OCI-LY1 (cell line): Measurements from ENCODE around the gene ATAD3A.
"Not testable (repeated sequence)": the region's sequence is repeated elsewhere in the genome, so short reads cannot be mapped to it uniquely, and the experiment has no call there.

Experiments used
- H2AFZ ChIP-seq: fragments of 200-600 bp; sonication (generic), shearing (Covaris generic); 2 replicates; pipeline ENCODE4 v1.6.0; 2014; ENCODE audit warnings: antibody characterized with exemption, mild to moderate bottlenecking, low read length
- H3F3A ChIP-seq: fragments of 200-600 bp; sonication (generic), shearing (Covaris generic); 2 replicates; pipeline ENCODE4 v1.6.0; 2014; ENCODE audit warnings: mild to moderate bottlenecking, antibody characterized with exemption, low read length, moderate library complexity; ENCODE audit not compliant: insufficient read depth
- H3K27ac ChIP-seq: fragments of 200-600 bp; sonication (generic); 2 replicates; pipeline ENCODE4 v1.5.1; 2014; ENCODE audit warnings: low read length, mixed run types, mild to moderate bottlenecking, low read depth; ENCODE audit not compliant: poor library complexity, severe bottlenecking
- H3K27me3 ChIP-seq: fragments of 200-600 bp; sonication (generic); 2 replicates; pipeline ENCODE4 v1.6.0; 2014; ENCODE audit warnings: antibody characterized with exemption, mild to moderate bottlenecking, low read length, moderate library complexity; ENCODE audit not compliant: insufficient read depth
- H3K36me3 ChIP-seq: fragments of 200-600 bp; sonication (generic); 2 replicates; pipeline ENCODE4 v1.6.1; 2014; ENCODE audit warnings: mild to moderate bottlenecking, antibody characterized with exemption, low read length, moderate library complexity, mixed read lengths; ENCODE audit not compliant: insufficient read depth
- H3K4me1 ChIP-seq: fragments of 200-600 bp; sonication (generic); 2 replicates; pipeline ENCODE4 v1.5.1; 2014; ENCODE audit warnings: mild to moderate bottlenecking, low read length, moderate library complexity; ENCODE audit not compliant: insufficient read depth, severe bottlenecking
- H3K4me2 ChIP-seq: fragments of 200-600 bp; sonication (generic), shearing (Covaris generic); 2 replicates; pipeline ENCODE4 v1.6.1; 2014; ENCODE audit warnings: low read length
- H3K4me3 ChIP-seq: fragments of 200-600 bp; sonication (generic); 2 replicates; pipeline ENCODE4 v1.5.1; 2014; ENCODE audit warnings: low read length, low read depth, mild to moderate bottlenecking, mixed read lengths; ENCODE audit not compliant: poor library complexity, severe bottlenecking
- H3K79me2 ChIP-seq: fragments of 200-600 bp; shearing (Covaris generic); 2 replicates; pipeline ENCODE4 v1.6.1; 2016; ENCODE audit warnings: mixed run types, low read length, mixed read lengths; ENCODE audit not compliant: insufficient read depth
- H3K9ac ChIP-seq: fragments of 200-600 bp; sonication (generic), shearing (Covaris generic); 2 replicates; pipeline ENCODE4 v1.6.1; 2014; ENCODE audit warnings: mild to moderate bottlenecking, low read length, mixed read lengths
- H3K9me2 ChIP-seq: fragments of 200-600 bp; sonication (generic), shearing (Covaris generic); 2 replicates; pipeline ENCODE4 v1.6.1; 2014; ENCODE audit warnings: low read depth, mild to moderate bottlenecking, low read length, mixed read lengths
- H3K9me3 ChIP-seq: fragments of 200-600 bp; shearing (Covaris generic); 2 replicates; pipeline ENCODE4 v1.6.1; 2014; ENCODE audit warnings: low read length, mixed read lengths
- H4K20me1 ChIP-seq: fragments of 200-600 bp; sonication (generic), shearing (Covaris generic); 2 replicates; pipeline ENCODE4 v1.6.0; 2016; ENCODE audit warnings: mild to moderate bottlenecking, low read length; ENCODE audit not compliant: insufficient read depth
- EZH2 ChIP-seq: fragments of 200-600 bp; sonication (generic), shearing (Covaris generic); IDR thresholded peaks from 2 replicates; pipeline ENCODE4 v1.8.0; 2017; ENCODE audit warnings: borderline replicate concordance, mixed run types, mild to moderate bottlenecking, antibody characterized with exemption, low read length, moderate library complexity, mixed read lengths
- TF ChIP-seq, protein P1 (sequence below): fragments of 200-600 bp; sonication (generic), shearing (Covaris generic); IDR thresholded peaks from 2 replicates; pipeline ENCODE4 v1.5.1; 2017; ENCODE audit warnings: mild to moderate bottlenecking, antibody characterized with exemption, low read length, moderate library complexity, mixed read lengths

Gene ATAD3A

DNA sequence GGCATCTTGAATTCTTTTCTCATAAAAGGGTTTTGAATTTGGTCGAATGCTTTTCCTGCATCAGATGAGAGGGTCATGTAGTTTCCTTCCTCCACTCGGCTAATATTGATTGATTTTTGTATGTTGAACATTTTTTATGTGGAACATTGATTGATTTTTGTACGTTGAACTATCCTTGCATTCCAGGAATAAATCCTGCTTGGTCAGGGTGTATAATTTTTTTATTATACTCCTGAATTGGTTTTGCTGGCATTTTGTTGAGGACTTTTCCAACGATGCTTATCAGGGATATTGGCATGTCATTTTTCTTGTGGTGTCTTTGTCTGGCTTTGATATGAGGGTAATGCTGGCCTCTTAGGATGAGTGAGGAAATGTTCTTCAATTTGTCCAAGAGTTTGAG lies 20.0 kb downstream of the ATAD3A start:
- TF ChIP-seq, protein P1, sequence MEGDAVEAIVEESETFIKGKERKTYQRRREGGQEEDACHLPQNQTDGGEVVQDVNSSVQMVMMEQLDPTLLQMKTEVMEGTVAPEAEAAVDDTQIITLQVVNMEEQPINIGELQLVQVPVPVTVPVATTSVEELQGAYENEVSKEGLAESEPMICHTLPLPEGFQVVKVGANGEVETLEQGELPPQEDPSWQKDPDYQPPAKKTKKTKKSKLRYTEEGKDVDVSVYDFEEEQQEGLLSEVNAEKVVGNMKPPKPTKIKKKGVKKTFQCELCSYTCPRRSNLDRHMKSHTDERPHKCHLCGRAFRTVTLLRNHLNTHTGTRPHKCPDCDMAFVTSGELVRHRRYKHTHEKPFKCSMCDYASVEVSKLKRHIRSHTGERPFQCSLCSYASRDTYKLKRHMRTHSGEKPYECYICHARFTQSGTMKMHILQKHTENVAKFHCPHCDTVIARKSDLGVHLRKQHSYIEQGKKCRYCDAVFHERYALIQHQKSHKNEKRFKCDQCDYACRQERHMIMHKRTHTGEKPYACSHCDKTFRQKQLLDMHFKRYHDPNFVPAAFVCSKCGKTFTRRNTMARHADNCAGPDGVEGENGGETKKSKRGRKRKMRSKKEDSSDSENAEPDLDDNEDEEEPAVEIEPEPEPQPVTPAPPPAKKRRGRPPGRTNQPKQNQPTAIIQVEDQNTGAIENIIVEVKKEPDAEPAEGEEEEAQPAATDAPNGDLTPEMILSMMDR = no peak
- Histone ChIP-seq H4K20me1 (no peaks in the 10 kb centered on the region), H3K9me3 (no peaks in the 10 kb centered on the region), H3K27ac (no peak overlapping the region), H3K4me2 (no peak overlapping the region), H3K4me3 (no peak overlapping the region), H3K9me2 (no peaks in the 10 kb centered on the region), H3F3A (no peaks in the 10 kb centered on the region), H3K4me1 (no peaks in the 10 kb centered on the region), H3K79me2 (no peaks in the 10 kb centered on the region), H3K27me3 (no peaks in the 10 kb centered on the region), H3K9ac (no peak overlapping the region), H2AFZ (no peak overlapping the region), H3K36me3 (peaks cover 48% of the 10 kb centered on the region)

DNA sequence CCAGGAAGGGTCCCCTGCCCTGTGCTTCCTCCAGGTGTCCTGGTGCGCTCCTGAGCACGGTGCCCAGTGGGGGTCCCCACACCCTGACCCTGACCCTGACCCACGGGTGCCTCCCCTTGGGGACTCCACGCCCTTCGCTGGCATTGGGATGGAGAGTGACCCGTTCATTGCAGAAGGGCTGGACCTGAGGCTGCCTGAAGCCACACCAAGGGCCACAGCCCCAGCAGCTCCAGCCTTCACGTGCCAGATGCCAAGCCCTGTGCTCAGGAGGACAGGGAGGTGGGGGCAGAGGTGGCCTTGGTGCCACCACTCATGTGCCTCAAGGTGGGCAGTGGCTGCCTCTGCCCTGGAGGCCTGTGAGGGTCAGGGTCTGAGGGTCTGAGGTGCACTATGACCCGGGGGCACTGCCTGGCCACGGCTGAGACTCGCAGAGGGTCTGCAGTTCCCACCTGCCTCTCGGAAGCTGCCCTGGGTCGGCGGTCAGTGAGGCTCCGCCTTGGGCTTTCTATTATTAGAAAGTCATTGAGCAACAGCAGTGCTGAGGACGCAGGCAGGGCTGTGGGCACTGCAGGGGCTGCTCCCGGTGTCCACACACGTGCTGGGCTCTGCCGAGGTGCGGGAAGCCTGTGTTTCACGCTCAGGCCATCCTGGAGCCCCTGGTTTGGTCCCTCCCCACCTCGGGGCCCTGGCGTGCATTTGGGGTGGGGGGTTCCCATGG lies 21.4 kb downstream of the ATAD3A start:
- peaks cover 34% of the 10 kb centered on the region for H3K36me3 ChIP-seq
- H3K9ac ChIP-seq, H4K20me1 ChIP-seq, H3K9me2 ChIP-seq, H3K4me3 ChIP-seq, H3F3A ChIP-seq, H3K27me3 ChIP-seq, H3K27ac ChIP-seq, H3K9me3 ChIP-seq, H3K4me2 ChIP-seq, H2AFZ ChIP-seq, H3K79me2 ChIP-seq, H3K4me1 ChIP-seq: not testable (repeated sequence)

DNA sequence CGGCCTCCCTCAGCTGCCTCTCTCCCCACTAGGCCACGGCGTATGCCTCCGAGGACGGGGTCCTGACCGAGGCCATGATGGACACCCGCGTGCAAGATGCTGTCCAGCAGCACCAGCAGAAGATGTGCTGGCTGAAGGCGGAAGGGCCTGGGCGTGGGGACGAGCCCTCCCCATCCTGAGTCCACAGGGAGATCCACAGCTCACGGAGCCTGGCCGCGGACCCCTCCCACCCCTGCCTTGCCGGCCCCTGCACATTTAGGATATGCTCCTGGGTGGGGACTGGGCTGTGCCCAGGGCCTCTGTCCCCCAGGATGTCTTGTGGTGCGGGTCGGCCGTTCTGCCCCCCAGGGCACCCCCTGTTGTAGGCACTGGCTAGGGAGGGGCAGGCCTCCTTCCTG lies 21.9 kb downstream of the ATAD3A start:
- H4K20me1 ChIP-seq, H3K79me2 ChIP-seq, H3K9me3 ChIP-seq, H3F3A ChIP-seq, H2AFZ ChIP-seq, H3K4me2 ChIP-seq, H3K4me1 ChIP-seq, H3K9me2 ChIP-seq, H3K27me3 ChIP-seq, H3K27ac ChIP-seq, H3K9ac ChIP-seq, H3K4me3 ChIP-seq: not testable (repeated sequence)
- peaks cover 29% of the 10 kb centered on the region for H3K36me3 ChIP-seq

DNA sequence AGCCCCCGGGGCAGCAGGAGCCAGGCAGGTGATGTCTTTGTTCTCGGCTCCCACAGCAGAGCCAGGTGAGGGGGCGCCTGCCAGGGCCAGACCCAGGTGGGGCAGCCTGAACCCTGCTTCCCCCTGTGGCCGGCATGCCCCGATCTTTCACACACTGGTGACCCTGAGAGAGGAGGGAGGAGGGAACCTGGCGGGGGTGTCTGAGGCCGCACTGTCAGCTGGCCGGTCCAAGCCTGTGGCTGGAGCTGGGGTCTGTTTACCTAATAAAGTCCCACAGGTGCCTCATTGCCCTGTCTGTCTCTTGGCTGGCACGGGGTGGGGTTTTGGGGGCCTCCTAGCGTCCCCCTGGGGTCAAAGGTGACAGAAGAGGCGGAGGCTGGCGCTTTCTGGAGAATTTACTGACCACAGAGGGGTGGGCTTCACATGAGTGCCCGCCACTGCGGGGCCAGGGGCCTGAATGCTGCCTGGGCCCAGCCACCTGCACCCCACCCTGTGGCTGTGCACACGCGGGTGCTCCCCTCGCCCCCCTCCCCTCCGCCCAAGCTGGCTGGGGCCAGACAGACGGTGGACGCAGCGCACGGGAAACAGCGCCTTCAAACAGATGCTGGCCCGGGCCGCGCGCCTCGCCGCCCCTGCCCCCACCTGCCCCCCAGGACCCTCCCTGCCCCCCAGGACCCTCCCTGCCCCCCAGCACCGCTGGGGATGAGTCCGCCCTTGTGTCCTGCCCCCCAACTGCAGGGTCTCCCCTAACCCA lies 22.6 kb downstream of the ATAD3A start:
- TF ChIP-seq, protein P1 = no peak
- no peak for TF ChIP-seq EZH2
- Histone ChIP-seq H3K79me2 (no peaks in the 10 kb centered on the region), H3K36me3 (peaks cover 22% of the 10 kb centered on the region), H3F3A (no peaks in the 10 kb centered on the region), H3K27me3 (no peaks in the 10 kb centered on the region; the same call in 1 of the 2 replicates), H4K20me1 (no peaks in the 10 kb centered on the region), H3K27ac (no peak overlapping the region), H3K4me2 (no peak overlapping the region), H3K9me2 (no peaks in the 10 kb centered on the region), H3K4me3 (no peak overlapping the region), H3K9me3 (no peaks in the 10 kb centered on the region), H3K9ac (no peak overlapping the region), H3K4me1 (no peaks in the 10 kb centered on the region), H2AFZ (no peak overlapping the region)
